SK-N-SH (cell line): ENCODE results near the gene NELFB. TPM values are rescaled to one million over a fixed set of nuclear protein-coding genes. Genes with fewer than 3 reads are reported as not detected.

Experiments used
- CTCF ChIA-PET: fragments of 300-600, 350-600 bp; formaldehyde crosslinking; extraction: SDS; loops from one replicate; lab custom pipeline; 2021; lab: Yijun Ruan, JAX
- POLR2A ChIA-PET: fragments of 350-600 bp; sonication (Branson Sonifier 250); formaldehyde crosslinking; extraction: SDS; loops from one replicate; lab custom pipeline; 2020; ENCODE audit warnings: antibody characterized with exemption, inconsistent platforms; lab: Yijun Ruan, JAX
- DNase-seq: peaks from one replicate; pipeline ENCODE4 v3.0.0; 2012
- H2AFZ ChIP-seq: fragments of 200-600 bp; sonication (generic); 2 replicates; pipeline ENCODE4 v1.8.1; 2016; ENCODE audit warnings: antibody characterized with exemption, mild to moderate bottlenecking, low read depth
- H3F3A ChIP-seq: fragments of 200-600 bp; sonication (generic); replicated peaks from 2 replicates; pipeline ENCODE3; 2016; ENCODE audit warnings: antibody characterized with exemption, mild to moderate bottlenecking; ENCODE audit not compliant: insufficient read depth
- H3K27ac ChIP-seq, 2 experiments: fragments of 200-500 bp in 1 of 2; fragments of 200-600 bp in 1 of 2; sonication (Bioruptor generic) in 1 of 2; sonication (generic), shearing (Covaris generic) in 1 of 2; 2 replicates each; pipeline versions ENCODE4 v1.5.1 to v1.6.1; 2014 to 2016; ENCODE audit warnings: low read depth in 2 of 2, inconsistent platforms in 1 of 2, low read length in 1 of 2, mild to moderate bottlenecking in 1 of 2, mixed read lengths in 1 of 2
- H3K27me3 ChIP-seq: fragments of 200-600 bp; sonication (generic), shearing (Covaris generic); 2 replicates; pipeline ENCODE4 v1.6.1; 2016; ENCODE audit warnings: mixed run types; ENCODE audit not compliant: insufficient read depth
- H3K36me3 ChIP-seq, 2 experiments: fragments of 200-500 bp in 1 of 2; fragments of 200-600 bp in 1 of 2; sonication (Bioruptor generic) in 1 of 2; sonication (generic) in 1 of 2; replicated peaks in 1 of 2; 2 replicates each; pipeline versions ENCODE3 to v1.5.1; 2014 to 2016; ENCODE audit warnings: low read length in 1 of 2, mild to moderate bottlenecking in 1 of 2; ENCODE audit not compliant: insufficient read depth in 2 of 2, control insufficient read depth in 1 of 2
- H3K4me1 ChIP-seq, 2 experiments: fragments of 200-500 bp in 1 of 2; fragments of 200-600 bp in 1 of 2; sonication (Bioruptor generic) in 1 of 2; sonication (generic), shearing (Covaris generic) in 1 of 2; 2 replicates each; pipeline versions ENCODE4 v1.5.1 to v1.6.1; 2014 to 2016; ENCODE audit warnings: low read depth in 1 of 2, low read length in 1 of 2, mixed run types in 1 of 2; ENCODE audit not compliant: insufficient read depth in 2 of 2, control insufficient read depth in 1 of 2
- H3K4me2 ChIP-seq: fragments of 200-600 bp; sonication (generic), shearing (Covaris generic); 2 replicates; pipeline ENCODE4 v1.6.1; 2017; ENCODE audit warnings: mixed run types
- H3K4me3 ChIP-seq, 2 experiments: fragments of 200-500 bp in 1 of 2; fragments of 200-600 bp in 1 of 2; sonication (Bioruptor generic) in 1 of 2; sonication (generic), shearing (Covaris generic) in 1 of 2; 2 replicates each; pipeline versions ENCODE4 v1.5.1 to v1.8.1; 2014 to 2016; ENCODE audit warnings: low read depth in 2 of 2, inconsistent platforms in 1 of 2, low read length in 1 of 2, mild to moderate bottlenecking in 1 of 2, mixed read lengths in 1 of 2, moderate library complexity in 1 of 2
- H3K79me2 ChIP-seq: fragments of 200-600 bp; sonication (generic); 2 replicates; pipeline ENCODE4 v1.8.1; 2017; ENCODE audit warnings: mild to moderate bottlenecking; ENCODE audit not compliant: insufficient read depth
- H3K9ac ChIP-seq: fragments of 200-600 bp; sonication (generic); 2 replicates; pipeline ENCODE4 v1.6.1; 2017; ENCODE audit warnings: mixed run types
- H3K9me2 ChIP-seq: fragments of 200-600 bp; sonication (generic); 2 replicates; pipeline ENCODE4 v1.6.1; 2017; ENCODE audit warnings: mixed run types
- H3K9me3 ChIP-seq: fragments of 200-600 bp; sonication (generic); 2 replicates; pipeline ENCODE4 v1.6.1; 2017; ENCODE audit warnings: mixed run types, mild to moderate bottlenecking, moderate library complexity
- H4K20me1 ChIP-seq: fragments of 200-600 bp; sonication (generic); 2 replicates; pipeline ENCODE4 v1.6.1; 2017; ENCODE audit warnings: mild to moderate bottlenecking, mixed run types; ENCODE audit not compliant: insufficient read depth
- ELF1 ChIP-seq: IDR thresholded peaks from 2 replicates; pipeline ENCODE4 v1.4.0; 2012
- EP300 ChIP-seq, 2 experiments: IDR thresholded peaks; 2 replicates each; pipeline versions ENCODE4 v1.4.0 to v1.6.1; 2012; ENCODE audit warnings: borderline replicate concordance in 1 of 2, low read depth in 1 of 2, low read length in 1 of 2
- FOXJ3 ChIP-seq: sonication (generic); formaldehyde crosslinking; IDR thresholded peaks from 2 replicates; pipeline ENCODE4 v1.5.1; 2020; ENCODE audit warnings: mild to moderate bottlenecking, missing genetic modification reagents
- FOXM1 ChIP-seq: IDR thresholded peaks from 2 replicates; pipeline ENCODE4 v1.4.0; 2012; ENCODE audit warnings: low read depth, mild to moderate bottlenecking
- GATA2 ChIP-seq: sonication (generic); formaldehyde crosslinking; IDR thresholded peaks from 2 replicates; pipeline ENCODE4 v1.5.0; 2020; ENCODE audit warnings: mild to moderate bottlenecking, missing genetic modification reagents
- JUND ChIP-seq: IDR thresholded peaks from 2 replicates; pipeline ENCODE4 v1.4.0; 2012
- MXI1 ChIP-seq: IDR thresholded peaks from 2 replicates; pipeline ENCODE4 v1.6.1; 2012; ENCODE audit warnings: mild to moderate bottlenecking, low read depth, low read length, improper control_type of control experiment
- NFIC ChIP-seq: IDR thresholded peaks from 2 replicates; pipeline ENCODE4 v1.4.0; 2012; ENCODE audit warnings: borderline replicate concordance
- RAD21 ChIP-seq: IDR thresholded peaks from 2 replicates; pipeline ENCODE4 v1.6.1; 2012; ENCODE audit warnings: mild to moderate bottlenecking, low read length
- RCOR1 ChIP-seq: fragments of 150-350 bp; IDR thresholded peaks from 2 replicates; pipeline ENCODE4 v1.6.1; 2017; ENCODE audit warnings: antibody characterized with exemption, low read length
- RFX5 ChIP-seq: IDR thresholded peaks from 2 replicates; pipeline ENCODE4 v1.6.1; 2012; ENCODE audit warnings: mild to moderate bottlenecking, improper control_type of control experiment, low read length
- SMC3 ChIP-seq: IDR thresholded peaks from 2 replicates; pipeline ENCODE4 v1.6.1; 2012; ENCODE audit warnings: low read depth, low read length, improper control_type of control experiment
- TEAD4 ChIP-seq: IDR thresholded peaks from 2 replicates; pipeline ENCODE4 v1.4.0; 2012; ENCODE audit warnings: mild to moderate bottlenecking, borderline replicate concordance; ENCODE audit not compliant: insufficient read depth
- YY1 ChIP-seq: IDR thresholded peaks from 2 replicates; pipeline ENCODE4 v1.4.0; 2012; ENCODE audit warnings: low read depth, mild to moderate bottlenecking
- whole genome bisulfite sequencing: methylation state at CpG from one replicate; pipeline ENCODE4 v1.1.6; 2017; ENCODE audit warnings: low lambda C conversion rate; 5-methylcytosine and 5-hydroxymethylcytosine counted together
- polyA plus RNA-seq, 3 experiments: library from polyadenylated mRNA; depleted of rRNA; stranded (reverse); fragments of >200 nt; gene quantifications; 2 replicates each; pipeline ENCODE4 v1.2.3, GENCODE V29; 2012
- TF ChIP-seq, protein P1 (sequence below): IDR thresholded peaks from 2 replicates; pipeline ENCODE4 v1.6.1; 2012; ENCODE audit warnings: mild to moderate bottlenecking, low read depth, low read length, moderate library complexity
- TF ChIP-seq, protein P2 (sequence below): IDR thresholded peaks from 2 replicates; pipeline ENCODE4 v1.4.0; 2012; ENCODE audit warnings: low read depth, borderline replicate concordance
- TF ChIP-seq, protein P3 (sequence below): fragments of 150-350 bp; IDR thresholded peaks from 2 replicates; pipeline ENCODE4 v1.6.1; 2016; ENCODE audit warnings: mild to moderate bottlenecking, low read depth, low read length

Gene NELFB
- polyA plus RNA-seq, 1 of the 3 experiments (the other 2 are of a cell fraction), result 62.7 TPM

DNA sequence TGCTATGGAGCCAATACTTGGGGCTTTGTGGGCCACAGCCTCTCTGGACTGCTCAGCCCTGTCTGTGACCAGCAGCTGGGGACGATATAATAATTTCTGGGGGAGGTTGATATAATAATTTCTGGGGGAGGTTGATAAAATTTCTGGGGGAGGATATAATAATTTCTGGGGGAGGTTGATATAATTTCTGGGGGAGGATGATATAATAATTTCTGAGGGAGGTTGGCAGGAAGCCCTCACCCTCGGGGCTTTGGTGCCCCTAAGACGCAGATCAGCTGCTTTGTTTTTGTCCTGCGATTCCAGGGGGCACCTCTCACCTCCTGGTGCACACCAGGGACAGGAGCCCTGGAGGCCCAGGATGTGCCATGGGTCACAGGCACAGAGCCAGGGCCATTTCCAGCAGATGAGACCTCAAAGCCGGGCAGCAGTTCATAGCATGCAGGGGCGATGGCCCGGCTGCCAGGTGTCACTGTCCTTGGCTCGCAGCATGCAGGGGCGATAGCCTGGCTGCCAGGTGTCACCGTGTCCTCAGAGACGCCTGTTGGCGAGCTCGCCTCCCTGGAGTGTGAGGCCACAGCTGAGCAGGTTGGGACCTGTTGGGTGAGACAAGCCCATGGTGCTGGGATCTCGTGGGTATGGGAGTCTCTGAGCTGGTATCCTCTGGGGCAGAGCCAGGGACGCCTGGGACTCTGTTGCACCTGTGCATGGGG is 18.6 kb downstream of the NELFB start:
- 90% methylated on average over 10 of the region's 15 CpGs for WGBS
- CTCF ChIA-PET, result interaction anchor here (0.9 to 2.8 kb wide), 5 partner anchors 12 to 149 kb away, joined by 3 to 18 read pairs (median 8); partner anchors contain the start of genes EXD3 and NOXA1

DNA sequence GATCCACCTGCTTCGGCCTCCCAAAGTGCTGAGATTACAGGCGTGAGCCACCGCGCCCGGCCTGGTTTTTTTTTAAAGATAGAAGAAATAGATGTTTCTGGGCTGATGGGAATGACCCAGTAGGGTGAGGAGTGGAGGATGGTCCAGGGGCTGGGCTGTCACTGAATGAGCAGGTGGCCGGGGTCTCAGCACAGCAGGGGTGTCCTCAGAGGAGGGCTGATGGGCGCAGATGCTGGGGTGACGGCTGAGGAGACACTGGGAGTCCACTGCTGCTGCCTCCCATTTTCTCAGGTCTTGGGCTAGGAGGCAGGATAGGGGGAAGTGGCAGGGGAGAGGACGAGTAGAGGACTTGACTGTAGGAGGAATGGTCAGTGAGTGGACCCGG is 20.1 kb downstream of the NELFB start:
- ChIA-PET POLR2A (no interaction called here), CTCF (interaction anchor here (0.9 to 2.8 kb wide), 3 partner anchors 11 to 148 kb away, joined by 3 to 18 read pairs (median 8); partner anchors contain the start of genes EXD3 and NOXA1)
- Histone ChIP-seq H3K27ac (no peak overlapping the region), H2AFZ (no peak overlapping the region), H3K79me2 (no peaks in the 10 kb centered on the region), H3K4me3 (no peak overlapping the region), H3K4me1 (no peaks in the 10 kb centered on the region; a peak in 2 of 4 replicates), H3K9me2 (no peaks in the 10 kb centered on the region), H3K4me2 (no peak overlapping the region), H3K9ac (no peak overlapping the region), H3F3A (peaks cover 8% of the 10 kb centered on the region), H3K9me3 (no peaks in the 10 kb centered on the region), H3K36me3 (peaks cover 0 to 19% of the 10 kb centered on the region in 2 experiments), H3K27me3 (no peaks in the 10 kb centered on the region), H4K20me1 (0 out of 2 replicates have a peak, but pooled peaks cover 3% of the 10 kb centered on the region)
- 95% methylated on average over 10 of the region's 10 CpGs for WGBS
- DNase-seq, result no peak
- TF ChIP-seq GATA2 (CRISPR knock-in tag) (no peak), JUND (no peak), NFIC (no peak), ELF1 (no peak), FOXM1 (no peak), SMC3 (no peak), YY1 (no peak), RAD21 (no peak), RCOR1 (no peak), TEAD4 (no peak), EP300 (IDR thresholded peaks at IDR 0.05; ENCODE audit: borderline replicate concordance in 1 of 2, low read depth in 1 of 2, low read length in 1 of 2) (no peak)
- TF ChIP-seq, protein P1, sequence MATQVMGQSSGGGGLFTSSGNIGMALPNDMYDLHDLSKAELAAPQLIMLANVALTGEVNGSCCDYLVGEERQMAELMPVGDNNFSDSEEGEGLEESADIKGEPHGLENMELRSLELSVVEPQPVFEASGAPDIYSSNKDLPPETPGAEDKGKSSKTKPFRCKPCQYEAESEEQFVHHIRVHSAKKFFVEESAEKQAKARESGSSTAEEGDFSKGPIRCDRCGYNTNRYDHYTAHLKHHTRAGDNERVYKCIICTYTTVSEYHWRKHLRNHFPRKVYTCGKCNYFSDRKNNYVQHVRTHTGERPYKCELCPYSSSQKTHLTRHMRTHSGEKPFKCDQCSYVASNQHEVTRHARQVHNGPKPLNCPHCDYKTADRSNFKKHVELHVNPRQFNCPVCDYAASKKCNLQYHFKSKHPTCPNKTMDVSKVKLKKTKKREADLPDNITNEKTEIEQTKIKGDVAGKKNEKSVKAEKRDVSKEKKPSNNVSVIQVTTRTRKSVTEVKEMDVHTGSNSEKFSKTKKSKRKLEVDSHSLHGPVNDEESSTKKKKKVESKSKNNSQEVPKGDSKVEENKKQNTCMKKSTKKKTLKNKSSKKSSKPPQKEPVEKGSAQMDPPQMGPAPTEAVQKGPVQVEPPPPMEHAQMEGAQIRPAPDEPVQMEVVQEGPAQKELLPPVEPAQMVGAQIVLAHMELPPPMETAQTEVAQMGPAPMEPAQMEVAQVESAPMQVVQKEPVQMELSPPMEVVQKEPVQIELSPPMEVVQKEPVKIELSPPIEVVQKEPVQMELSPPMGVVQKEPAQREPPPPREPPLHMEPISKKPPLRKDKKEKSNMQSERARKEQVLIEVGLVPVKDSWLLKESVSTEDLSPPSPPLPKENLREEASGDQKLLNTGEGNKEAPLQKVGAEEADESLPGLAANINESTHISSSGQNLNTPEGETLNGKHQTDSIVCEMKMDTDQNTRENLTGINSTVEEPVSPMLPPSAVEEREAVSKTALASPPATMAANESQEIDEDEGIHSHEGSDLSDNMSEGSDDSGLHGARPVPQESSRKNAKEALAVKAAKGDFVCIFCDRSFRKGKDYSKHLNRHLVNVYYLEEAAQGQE, result no peak
- TF ChIP-seq, protein P2, sequence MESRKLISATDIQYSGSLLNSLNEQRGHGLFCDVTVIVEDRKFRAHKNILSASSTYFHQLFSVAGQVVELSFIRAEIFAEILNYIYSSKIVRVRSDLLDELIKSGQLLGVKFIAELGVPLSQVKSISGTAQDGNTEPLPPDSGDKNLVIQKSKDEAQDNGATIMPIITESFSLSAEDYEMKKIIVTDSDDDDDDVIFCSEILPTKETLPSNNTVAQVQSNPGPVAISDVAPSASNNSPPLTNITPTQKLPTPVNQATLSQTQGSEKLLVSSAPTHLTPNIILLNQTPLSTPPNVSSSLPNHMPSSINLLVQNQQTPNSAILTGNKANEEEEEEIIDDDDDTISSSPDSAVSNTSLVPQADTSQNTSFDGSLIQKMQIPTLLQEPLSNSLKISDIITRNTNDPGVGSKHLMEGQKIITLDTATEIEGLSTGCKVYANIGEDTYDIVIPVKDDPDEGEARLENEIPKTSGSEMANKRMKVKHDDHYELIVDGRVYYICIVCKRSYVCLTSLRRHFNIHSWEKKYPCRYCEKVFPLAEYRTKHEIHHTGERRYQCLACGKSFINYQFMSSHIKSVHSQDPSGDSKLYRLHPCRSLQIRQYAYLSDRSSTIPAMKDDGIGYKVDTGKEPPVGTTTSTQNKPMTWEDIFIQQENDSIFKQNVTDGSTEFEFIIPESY, result no peak
- TF ChIP-seq, protein P3, sequence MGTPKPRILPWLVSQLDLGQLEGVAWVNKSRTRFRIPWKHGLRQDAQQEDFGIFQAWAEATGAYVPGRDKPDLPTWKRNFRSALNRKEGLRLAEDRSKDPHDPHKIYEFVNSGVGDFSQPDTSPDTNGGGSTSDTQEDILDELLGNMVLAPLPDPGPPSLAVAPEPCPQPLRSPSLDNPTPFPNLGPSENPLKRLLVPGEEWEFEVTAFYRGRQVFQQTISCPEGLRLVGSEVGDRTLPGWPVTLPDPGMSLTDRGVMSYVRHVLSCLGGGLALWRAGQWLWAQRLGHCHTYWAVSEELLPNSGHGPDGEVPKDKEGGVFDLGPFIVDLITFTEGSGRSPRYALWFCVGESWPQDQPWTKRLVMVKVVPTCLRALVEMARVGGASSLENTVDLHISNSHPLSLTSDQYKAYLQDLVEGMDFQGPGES, result no peak

More for the DNA sequence above, 18.6 kb downstream of the NELFB start:
- no peaks in the 10 kb centered on the region for H3K9me3 ChIP-seq
- H3K9ac ChIP-seq, result no peak overlapping the region
- no peak overlapping the region for H3K4me2 ChIP-seq
- peaks cover 7 to 31% of the 10 kb centered on the region in 2 experiments for H3K36me3 ChIP-seq
- H3K4me3 ChIP-seq, result no peak overlapping the region
- no peaks in the 10 kb centered on the region; a peak in 2 of 4 replicates for H3K4me1 ChIP-seq
- peaks cover 8% of the 10 kb centered on the region for H3F3A ChIP-seq
- TF ChIP-seq NFIC (no peak), FOXJ3 (CRISPR knock-in tag) (no peak), JUND (no peak), RFX5 (no peak), ELF1 (no peak), MXI1 (no peak)
- TF ChIP-seq, protein P3, result no peak
- TF ChIP-seq, all 33 proteins: peak for 0
- H3K27me3 ChIP-seq, result no peaks in the 10 kb centered on the region
- no peak for DNase-seq
- H3K79me2 ChIP-seq, result no peaks in the 10 kb centered on the region
- H2AFZ ChIP-seq, result no peak overlapping the region
- 0 out of 2 replicates have a peak, but pooled peaks cover 3% of the 10 kb centered on the region for H4K20me1 ChIP-seq
- H3K9me2 ChIP-seq, result no peaks in the 10 kb centered on the region
- no peak overlapping the region for H3K27ac ChIP-seq
- POLR2A ChIA-PET, result interaction anchor here (1.0 to 1.5 kb wide), 4 partner anchors 9 to 51 kb away, joined by 3 to 8 read pairs (median 4); no protein-coding TSS in a partner anchor
